Activated T-cell treated with anti-CD3 and anti-CD28 coated beads, Interleukin-2, amount 50 U/mL, for 1 hour (primary cell): ENCODE results near the gene CHST9.
"Not testable (repeated sequence)": the region's sequence is repeated elsewhere in the genome, so short reads cannot be mapped to it uniquely, and the experiment has no call there.

ENCODE experiments used
- DNase-seq: peaks from one replicate; pipeline ENCODE4 v3.0.0-alpha.2; 2020

CHST9 gene

DNA sequence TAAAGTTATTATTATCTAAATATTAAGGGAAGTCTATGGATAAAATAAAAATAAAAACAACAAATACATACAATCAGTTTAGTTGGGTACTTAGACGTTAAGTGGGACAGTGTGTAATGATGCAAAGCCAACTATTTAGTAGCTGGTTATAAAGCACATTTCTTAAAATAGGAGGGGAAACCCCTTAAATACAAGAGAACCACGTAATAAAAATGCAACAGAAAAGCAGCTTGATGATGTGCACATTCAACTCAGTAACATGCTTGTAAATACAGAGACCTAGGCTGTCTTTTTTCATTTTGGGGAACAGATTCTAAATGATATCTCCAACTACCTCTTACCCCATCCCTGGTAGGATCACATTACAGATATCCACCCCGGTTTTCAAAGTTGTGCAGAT is 185.3 kb downstream of the CHST9 start:
- no peak for DNase-seq

DNA sequence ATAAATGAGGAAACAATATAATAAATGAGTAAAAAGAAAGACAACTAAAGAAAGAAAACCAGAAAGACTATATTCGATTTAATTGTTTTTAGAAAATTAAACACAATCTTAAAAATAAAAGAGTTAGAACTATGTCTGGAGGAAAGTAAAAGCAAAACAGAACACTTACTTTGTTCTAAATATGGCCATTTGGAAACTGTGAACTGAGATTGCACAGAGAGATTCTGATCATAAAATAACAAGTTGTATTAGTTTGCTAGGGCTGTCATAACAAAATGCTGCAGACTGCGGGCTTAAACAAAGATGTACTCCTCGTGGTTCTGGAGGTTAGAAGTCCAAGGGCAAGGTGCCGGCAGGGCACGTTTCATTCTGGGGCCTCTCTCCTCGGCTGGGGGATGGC is 191.5 kb downstream of the CHST9 start:
- DNase-seq: no peak

DNA sequence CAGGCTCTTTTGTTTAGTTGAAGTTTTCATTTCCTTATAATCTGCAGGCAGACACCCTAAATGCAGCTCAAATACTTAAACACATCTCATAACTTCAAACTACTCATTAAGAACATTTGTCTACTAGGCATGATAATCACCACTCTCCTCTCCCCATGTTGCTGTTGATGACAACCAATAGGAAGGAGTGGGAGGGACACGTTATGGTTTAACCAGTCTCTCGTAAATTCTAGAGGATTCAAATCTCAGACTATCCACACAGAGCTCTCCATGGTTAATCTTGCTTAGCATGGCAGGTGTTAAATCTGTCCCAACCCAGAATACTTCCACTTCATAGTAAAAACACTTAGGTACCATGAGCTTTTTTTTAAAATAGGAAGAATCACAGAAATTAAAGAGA is 192.2 kb downstream of the CHST9 start:
- DNase-seq: no peak

DNA sequence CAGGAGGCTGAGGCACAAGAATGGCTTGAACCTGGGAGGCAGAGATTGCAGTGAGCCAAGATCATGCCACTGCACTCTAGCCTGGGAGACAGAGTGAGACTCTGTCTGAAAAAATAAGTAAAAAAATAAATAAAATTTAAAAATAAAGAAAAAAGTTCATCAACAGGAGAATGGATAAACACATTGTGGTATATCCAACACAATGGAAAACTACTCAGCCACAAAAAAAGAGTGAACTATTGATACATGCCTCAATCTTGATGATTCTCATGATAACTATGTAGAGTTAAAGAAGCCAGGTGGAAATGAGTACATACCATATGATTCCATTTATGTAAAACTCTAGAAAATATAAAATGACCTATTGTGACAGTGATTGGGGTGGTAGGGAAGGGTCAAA is 195.3 kb downstream of the CHST9 start:
- DNase-seq: no peak

DNA sequence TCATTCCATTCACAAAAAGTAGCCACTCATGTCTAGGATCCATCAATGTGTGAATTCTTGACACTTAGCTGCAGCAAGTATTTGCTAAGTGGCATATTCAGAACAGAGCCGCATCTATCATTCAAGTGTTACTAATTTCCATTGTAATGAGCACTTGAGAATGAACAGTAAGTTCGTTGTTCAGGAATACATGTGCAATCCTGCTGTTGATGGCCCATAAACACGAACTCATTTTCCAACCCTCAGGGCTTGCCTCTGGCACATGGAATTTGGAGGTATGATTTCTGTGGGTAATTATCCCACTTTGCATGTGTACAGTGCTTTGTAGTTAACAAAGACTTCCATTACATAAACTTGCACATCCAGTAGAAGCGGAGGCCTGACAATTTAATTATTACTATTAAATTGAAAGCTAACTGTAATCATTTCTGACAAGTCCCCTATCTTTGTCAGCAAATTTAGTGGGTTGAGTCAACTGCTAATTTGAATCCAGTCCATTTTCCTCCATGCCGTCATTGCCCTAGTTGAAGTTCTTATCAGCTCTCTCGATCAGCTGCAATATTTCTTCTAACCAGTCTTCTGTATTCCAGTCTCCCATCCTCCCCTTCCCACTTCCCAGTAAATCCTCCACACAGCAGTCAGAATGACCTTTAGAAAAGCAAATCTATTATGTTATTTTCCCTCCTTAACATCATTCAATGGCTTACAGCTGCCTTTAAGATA is 203.6 kb downstream of the CHST9 start:
- DNase-seq: no peak

DNA sequence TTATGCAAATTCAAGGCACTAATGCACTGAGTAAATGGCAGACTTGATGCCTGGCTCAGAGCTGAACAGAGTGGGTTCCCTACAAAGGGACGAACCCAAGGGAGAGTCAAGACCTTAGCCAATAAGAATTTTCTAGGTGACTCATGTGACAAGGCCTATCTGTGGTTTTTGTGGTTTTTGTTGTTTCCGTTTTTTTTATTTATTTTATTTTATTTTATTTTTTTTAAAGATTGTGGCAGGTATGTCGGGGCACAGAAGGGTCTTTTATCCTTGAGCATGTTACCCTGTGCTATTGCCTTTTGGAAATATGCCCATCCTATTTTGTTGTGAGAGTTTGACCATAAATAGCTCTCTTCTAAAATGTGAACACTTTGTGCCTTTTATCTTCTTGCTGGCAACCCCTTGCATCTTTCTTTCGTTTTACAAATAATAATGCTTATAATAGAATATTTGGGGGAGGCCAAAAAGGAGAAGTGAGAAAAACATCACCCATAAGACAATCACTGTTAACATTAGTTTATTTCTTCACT is 206.2 kb downstream of the CHST9 start:
- no peak for DNase-seq

DNA sequence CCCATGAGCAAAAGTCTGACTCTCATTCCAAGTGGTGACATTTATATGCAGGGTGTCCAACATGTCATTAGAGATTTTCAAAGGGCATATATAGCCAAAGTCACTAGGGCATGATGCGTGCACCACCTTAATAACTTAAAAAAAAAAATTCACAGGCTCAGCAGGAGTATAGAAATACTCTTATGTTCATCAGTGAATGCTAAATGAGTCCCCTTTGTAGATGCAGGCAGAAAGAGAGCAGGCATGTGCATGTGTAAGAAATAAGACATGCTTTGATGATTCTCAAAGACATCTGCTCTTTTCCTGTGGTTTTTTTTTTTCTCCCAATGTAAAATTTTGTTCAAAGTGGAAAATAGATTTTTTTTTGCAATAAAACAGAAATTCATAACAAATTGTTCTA is 207.3 kb downstream of the CHST9 start:
- no peak for DNase-seq

DNA sequence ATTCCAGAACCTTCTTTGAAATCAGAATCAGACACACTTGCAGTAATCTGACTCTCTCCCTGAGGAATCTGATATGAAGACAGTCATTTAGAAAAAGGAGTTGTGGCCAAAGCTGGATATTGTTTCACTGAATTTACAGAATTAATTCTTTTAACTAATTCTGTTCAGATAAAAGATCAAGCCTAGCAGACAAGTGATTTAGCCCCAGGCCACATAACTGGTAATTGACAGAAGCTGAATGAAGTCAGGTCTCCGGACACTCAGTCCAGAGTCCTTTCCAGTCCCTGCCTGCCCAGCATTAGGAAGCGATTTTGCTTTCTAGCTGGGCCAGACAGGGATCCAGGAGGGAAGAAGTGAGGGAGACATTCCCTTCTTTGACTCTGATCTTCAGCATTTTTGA is 208.9 kb downstream of the CHST9 start:
- no peak for DNase-seq

DNA sequence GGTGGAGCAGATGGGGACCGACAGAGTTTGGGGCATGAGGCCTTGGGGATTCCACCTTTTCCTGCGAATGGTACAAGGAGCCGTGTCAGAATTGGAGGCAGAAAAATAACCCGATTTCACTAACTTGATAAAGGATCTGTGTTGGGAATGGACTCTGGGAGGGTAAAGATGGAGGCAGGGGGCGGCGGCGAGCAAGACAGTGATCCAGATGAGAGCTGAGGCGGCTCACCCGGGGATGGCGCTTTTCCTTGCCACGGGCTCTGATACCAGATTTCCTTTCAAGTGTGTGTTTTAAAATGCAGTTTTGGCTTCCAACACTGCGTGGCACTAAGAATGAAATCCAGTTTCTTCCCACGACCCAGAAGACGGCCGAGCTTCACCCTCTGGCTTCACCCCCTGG is 212.6 kb downstream of the CHST9 start:
- not testable (repeated sequence) for DNase-seq

DNA sequence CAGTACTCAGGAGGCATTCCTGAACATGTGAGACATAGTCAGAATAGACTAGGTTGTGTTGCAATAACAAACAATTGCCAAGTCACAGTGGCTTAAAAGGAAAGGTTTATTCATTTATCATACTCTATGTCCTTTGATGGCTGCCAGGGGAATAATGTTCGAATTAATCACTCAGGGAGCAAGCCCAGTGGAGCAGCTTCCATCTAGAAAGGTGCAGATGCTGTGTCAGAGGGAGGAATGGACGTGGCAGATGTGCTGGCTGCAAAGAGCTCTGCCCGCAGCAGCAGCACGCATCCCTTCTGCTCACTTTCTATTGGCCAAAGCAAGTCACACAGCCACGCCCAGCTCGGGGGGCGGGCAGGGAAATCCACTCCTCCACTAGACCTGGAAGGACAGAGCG is 213.7 kb downstream of the CHST9 start:
- DNase-seq: no peak

DNA sequence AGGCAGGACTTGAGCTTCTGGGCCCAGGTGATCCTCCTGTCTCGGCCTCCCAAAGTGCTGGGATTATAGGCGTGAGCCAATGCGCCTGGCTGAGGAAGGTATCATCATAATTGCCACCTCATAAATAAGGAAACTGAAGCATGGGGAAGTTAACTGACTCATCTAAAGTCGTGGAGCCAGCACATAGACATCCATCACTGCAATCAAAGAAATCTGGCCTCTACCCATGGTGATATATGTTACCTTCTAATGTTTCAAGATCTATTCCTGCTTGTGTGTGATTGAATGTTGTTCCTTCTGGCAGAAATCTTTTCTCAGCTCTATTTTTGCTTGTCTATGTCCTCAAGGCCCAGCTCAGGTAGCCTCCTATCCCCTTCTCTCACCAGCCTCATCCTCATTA is 214.5 kb downstream of the CHST9 start:
- no peak for DNase-seq

DNA sequence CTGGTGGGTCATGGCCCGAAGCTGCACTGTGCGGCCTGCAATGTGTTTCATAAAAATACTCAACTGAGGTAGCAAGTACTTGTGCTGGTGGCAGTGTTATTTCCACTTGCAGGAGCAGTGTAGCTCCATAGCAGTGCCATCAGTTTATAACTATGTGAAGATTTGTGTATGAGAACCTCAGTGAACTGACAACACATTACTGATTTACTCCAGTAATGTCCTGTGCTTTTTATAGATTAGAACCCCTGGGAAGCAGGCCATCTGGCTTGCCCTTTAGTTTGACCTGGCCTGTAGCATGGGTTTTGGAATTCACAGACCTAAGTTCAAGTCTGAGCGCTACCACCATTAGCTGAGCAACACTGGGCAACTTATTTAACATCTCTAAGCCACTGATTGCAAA is 219.9 kb downstream of the CHST9 start:
- no peak for DNase-seq

DNA sequence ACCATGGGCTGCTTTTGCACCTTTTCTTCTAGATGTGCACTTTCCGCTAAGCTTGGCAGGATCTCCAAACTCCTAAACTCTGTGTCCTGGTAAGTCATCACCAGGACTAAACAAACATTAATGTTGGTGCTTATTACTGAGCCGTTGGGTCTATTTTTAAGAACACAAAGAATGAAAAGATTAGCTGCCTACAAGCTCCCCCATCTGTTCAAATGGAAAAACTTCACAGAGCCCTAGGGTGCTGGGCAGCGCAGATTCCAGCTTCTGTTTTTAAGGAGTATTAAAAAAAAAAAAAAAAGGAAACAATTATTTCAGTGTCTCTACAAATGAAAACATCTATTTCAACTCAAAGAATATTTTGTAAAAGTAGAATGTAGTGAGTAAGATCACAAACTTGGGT is 221.8 kb downstream of the CHST9 start:
- no peak for DNase-seq

DNA sequence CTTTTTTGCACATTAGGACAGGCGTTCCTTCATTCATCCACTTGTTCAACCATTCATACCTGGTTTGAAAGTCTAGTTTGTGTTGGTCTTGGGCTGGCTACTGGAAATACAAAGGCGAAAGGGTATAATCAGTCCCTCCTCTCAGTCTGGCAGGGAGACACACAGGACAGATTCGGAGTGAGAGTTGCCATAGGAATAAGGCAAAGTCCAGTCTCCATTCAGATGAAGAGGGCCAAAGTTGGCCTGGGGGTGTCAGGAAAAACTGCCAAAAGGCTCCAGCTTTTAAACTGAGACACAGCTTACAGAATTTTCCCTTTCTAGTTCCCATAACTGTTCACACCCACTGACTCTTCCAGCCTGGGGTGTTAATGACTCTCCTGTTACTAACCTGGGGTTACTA is 223.3 kb downstream of the CHST9 start:
- DNase-seq: no peak

DNA sequence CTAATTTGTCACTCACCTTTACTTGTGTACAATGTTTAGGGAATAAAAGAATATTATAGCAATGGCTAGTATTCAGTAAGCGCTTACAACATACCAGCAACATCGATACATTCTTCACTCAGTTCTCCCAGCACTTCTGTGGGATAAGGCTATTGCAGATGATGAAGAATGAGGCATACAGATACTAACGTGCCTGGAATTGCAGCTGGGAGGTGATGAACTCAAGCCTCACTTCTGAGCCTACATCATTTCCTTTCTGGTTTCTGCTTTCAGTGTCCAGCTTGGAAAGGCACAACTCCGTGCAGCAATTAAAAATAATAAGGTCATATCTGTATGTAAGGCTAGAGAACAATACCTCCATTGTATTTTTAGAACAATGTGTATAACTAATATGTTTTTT is 224.2 kb downstream of the CHST9 start:
- DNase-seq: no peak

DNA sequence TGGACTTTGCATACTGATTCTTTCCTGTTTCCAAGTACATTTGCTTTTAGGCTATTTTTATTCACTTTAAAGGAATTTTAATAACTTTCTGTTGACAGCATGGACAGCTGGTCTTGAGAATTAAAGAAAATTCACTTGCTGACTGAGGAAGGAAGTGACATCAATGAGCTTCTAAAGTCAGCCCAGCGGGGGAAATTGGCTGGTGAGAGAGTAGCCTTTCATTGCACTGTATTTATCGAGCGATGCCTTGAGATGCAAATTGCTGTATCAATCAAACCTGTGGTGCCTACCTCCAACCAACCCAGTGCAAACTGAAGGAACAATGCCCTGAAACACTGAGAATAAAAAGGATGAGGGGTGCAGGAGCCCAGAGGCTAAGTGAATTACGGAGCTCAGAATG is 228.2 kb downstream of the CHST9 start:
- DNase-seq: no peak

DNA sequence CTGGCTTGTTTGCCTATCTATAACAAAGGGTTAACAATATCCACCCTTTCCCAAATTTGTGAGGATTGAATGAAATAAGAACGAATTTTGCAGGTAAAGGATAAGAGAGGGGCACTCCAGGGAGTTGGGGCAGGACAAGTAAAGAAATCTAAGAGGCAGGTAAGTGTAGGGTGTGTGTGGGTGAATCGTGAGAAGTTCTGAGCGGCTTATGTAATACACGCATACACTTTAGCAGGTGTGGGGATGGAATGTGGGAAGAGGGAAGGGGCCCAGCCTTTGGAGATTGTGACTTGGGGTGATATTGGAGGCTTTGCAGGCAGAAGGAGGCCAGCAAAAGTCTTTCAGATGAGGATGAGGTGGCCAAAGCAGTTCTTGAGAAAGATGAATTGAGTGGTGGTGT is 236.4 kb downstream of the CHST9 start:
- no peak for DNase-seq

DNA sequence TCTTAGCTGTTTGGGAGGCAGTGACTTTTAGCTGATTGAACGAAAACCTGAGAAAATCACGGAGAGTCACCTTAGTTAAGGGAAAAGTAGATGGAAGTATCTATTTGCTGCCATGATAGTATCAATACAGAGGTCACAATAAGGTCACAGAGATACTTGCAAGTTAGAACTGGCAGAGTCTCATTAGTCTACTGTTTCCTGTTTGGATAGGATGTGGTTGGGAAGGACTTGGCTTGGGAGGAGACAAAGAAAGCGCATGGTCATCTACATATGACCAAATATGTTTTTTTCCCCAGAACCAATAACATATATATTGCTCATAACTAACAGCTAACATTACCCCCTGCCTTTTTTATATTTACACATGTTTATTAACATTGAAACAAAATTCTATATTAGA is 241.2 kb downstream of the CHST9 start:
- no peak for DNase-seq

DNA sequence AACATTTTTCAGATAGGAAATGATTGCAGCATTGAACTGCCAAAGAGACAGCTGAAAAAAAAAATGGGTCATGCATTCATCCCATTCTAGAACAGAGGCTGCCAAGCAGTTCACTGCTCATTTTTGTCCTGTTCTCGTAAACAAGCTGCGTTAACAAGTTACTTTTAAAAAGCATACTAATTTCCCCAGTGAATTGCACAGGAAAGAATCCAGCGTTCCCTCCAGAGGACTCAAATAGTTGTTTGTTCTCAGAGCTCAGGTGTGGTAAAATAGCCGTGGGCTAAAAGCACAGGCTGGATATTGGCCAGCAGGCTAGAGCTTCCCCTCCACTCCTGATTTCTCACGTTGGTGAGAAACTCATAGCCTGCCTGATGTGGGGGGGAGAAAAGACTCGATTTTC is 243.5 kb downstream of the CHST9 start:
- no peak for DNase-seq

DNA sequence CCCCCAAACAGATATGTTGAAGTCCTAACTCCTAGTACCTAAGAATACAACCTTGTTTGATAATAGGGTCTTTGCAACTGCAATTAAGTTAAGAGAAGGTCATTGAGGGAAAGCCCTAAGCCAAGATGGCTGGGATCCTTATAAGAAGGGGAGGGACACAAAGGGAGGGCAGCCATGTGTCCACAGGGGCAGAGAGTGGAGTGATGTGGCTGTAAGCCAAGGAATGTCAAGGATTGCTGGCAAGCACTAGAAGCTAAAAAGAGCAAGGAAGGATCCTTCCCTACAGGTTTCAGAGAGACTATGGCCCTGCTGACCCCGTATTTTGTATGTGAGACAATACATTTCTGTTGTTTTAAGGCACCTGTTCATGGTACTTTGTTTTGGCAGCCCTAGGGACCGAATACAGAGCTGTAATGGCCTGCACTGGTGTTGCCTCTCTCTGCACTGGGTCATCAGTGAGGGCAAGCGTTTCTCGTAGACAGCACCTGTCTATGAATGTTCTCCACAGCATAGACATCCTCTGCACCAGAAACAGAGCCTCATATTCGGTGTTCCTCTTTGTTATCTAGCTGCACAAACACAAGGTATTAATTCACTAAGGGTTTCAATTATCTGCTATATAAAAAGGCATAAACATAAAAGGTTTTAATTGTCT is 244.2 kb downstream of the CHST9 start:
- DNase-seq: no peak

DNA sequence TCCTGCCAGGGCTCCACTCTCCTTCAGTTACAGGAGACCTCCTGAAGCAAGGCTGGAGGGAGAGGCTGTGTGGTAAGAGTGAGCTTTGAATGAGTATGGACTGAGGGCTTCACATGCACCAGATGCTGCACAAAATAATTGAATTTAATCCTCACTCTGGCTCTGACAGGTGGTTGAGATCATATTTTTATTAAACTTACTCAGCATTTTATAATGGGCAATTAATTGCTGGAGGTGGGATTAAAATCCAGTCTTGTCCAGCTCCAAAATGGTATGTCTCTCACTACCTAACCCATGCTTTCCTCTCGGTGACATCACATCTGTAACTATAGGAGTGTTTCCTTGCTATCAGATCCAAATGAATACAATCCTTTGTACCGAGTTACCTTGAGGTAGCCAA is 253.4 kb downstream of the CHST9 start:
- no peak for DNase-seq

DNA sequence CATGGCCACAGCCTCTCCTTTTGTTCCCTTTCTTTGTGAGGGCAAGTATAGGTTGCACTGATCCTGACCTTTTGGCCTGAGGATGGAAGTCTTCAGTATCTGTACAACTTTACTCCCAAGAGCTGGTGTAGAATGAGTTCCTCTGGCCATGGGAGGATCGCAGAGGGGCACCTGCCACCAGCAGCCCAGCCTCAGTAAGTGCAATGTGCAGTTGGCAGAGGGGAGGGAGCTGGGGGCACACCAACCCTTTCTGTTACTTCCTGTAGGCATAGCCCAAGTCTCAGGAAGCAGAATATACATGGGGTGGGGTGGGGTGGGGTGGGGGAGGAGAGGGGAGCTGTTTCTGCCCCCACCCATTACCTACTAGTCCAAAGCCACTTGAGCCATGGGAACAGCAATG is 254.5 kb downstream of the CHST9 start:
- DNase-seq: no peak

DNA sequence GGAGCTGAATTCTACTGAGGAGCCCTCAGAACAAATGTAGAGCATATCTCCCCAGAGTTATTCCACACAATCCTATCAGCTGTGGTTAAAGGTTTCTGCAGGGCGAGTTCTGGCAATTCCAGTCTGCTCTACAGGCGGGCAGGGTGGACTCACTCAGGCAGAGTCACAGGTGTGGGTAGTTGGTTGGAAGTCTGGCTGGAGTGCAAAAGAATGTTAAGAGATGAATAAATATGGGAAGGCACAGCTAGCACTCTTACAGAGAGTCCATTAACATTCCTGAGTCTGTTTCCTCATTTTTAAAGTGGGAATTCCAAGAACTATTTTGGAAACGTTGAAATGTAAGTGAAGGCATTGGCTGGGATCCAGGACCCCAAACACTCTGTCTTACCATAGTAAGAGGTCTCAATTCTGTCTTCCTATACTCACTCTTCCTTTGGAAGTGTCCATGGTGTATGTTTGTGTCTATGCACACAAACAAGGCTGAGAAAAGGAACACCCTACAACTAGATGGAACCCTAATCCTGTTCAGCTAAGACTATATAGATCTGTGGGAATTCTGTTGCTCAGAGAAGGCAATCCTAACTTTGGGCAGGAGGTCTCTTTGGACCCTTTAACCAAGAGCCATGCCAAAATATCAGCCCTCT is 256.3 kb downstream of the CHST9 start:
- no peak for DNase-seq

DNA sequence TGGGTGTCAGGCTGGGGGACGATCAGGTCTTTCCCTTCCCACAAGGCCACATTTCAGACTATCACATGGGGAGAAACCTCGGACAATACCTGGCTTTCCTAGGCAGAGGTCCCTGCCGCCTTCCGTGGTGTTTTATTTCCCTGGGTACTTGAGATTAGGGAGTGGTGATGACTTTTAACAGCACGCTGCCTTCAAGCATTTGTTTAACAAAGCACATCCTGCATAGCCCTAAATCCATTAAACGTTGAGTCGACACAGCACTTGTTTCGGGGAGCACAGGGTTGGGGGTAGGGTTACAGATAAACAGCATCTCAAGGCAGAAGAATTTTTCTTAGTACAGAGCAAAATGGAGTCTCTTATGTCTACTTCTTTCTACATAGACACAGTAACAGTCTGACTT is 257.3 kb downstream of the CHST9 start:
- DNase-seq: not testable (repeated sequence)
